Stromal cell of bone marrow (primary cell): Measurements from ENCODE around the gene SPATA16.
"Not testable (repeated sequence)": the region's sequence is repeated elsewhere in the genome, so short reads cannot be mapped to it uniquely, and the experiment has no call there.

Source experiments
- DNase-seq: peaks from one replicate; pipeline ENCODE4 v3.0.0-alpha.2; 2012; ENCODE audit warnings: low read depth

The SPATA16 gene

GRCh38 chr3:173003956-173004355 lies 137.1 kb downstream of the SPATA16 start:
- no peak for DNase-seq

DNA sequence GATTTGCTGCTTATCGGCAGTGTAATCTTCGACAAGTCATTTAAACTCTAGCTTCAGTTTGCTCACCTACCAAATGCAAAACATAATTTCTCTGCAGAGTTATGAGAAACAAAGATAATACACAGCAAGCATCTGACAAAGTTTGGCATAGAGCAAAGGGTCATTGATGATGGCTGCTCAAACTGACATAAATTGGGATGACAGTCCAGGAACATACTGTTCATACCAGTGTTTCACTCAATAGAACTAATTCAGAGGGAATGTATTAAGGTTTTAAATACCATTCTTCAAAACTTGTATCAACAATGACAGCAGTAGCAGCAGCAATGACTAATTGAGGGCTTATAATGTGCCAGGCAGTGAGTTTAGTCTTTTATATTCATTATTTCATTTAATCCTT lies 137.6 kb downstream of the SPATA16 start:
- DNase-seq, result no peak

- DNase-seq, result no peak
These were observed 139.4 kb downstream of the SPATA16 start for GRCh38 chr3:173001622-173002021.

DNA sequence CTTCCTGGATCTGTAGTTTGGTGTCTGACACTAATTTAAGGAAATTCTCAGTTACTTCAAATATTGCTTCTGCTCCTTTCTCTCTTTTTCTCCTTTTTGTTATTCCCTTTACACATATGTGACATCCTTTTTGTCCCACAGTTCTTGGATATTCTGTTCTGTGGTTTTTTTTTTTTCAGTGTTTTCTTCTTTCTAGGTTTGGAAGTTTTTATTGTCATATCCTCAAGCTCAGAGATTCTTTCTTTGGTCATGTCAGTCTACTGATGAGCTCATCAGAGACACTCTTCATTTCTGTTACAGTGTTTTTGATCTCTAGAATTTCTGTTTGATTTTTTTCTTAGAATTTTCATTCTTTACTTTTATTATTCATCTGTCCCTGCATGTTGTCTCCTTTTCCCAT lies 140.5 kb downstream of the SPATA16 start:
- no peak for DNase-seq

- no peak for DNase-seq
These were observed 147.6 kb downstream of the SPATA16 start for GRCh38 chr3:172993412-172993811.

- no peak for DNase-seq
These were observed 149.5 kb downstream of the SPATA16 start for GRCh38 chr3:172991424-172991996.

DNA sequence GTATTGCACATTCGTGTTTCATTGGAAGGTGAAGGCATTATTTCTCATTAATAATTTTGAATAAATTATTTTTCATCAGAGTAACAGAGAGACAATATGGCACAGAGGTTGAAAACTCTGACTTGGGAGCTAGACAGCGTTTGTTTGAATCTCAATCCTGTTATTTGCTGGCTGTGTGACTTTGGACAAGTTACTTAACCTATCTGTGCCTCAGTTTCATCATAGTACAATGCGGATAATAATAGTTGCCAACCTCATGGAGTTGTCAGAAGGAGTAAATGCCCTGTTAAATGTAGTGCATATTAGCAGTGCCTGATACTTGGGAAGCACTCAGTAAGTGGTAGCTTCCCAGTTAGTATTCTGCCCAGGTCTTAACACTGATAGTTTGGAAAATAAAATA lies 151.7 kb downstream of the SPATA16 start:
- DNase-seq, result no peak

DNA sequence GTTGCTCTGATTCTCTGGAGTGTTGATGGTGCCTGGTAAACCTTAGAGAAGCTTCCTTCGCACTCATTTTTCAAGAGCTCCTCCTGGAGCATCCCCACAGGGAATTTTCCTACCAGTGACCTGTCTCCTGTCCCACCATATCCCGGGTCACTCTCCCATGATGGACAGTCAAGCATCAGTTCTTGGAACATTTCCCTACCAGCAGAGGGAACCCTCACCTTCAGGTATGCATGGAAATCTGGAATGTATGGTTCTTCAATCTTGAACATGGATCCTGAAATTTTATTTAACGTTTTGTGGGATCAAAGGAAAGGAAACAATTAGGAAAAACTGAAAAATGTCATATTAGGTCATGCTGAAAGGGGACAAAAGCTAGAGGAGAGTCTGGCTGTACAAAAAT lies 153.8 kb downstream of the SPATA16 start:
- no peak for DNase-seq

DNA sequence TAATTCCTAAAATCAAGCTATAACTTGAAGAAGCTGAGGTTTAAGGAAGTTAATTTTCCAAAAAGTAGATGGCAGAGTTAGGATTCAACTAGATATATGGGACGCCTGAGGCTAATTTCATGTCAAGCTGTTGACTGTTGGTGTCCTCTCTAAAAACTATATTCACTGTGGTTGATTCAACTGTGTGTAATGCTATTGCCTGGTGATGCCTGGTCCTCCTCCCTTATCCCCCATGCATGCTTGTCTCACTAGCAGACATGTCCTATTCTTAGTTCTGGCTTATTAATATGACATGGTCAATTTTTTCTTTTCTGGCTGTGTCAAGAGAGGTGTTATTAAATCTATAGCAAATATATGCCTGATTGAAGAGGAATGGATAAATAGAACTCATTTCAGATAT lies 156.1 kb downstream of the SPATA16 start:
- DNase-seq, result no peak

DNA sequence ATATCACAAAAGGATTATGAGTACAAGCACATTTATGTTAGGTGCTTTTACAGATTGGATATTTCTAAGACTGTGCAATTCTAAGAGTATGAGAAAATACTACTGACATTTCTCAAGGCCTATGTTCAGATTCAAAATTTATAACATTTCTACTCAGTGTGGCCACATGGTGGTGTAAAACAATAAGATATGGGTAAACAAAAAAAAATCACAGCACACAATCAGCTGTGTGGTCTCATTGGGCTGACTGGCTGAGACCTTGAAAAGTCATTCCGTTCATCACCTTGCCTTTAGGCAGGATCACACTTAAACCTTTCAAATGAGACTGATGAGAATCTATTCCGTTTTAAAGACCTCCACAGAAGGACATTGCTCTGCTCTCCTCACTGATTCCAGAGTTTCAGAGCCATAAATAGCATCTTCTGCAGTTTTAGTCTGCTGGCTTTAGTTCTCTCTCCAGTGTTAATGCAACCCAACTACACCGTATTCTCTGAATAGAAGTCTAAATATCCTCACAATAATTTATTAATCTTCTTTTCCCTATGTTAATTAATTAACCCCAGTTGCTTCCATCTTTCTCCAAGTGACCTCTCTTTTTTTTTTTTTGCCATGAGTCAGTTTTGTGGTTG lies 158.2 kb downstream of the SPATA16 start:
- DNase-seq, result no peak

- DNase-seq, result no peak
These were observed 159.5 kb downstream of the SPATA16 start for GRCh38 chr3:172981407-172981983.

DNA sequence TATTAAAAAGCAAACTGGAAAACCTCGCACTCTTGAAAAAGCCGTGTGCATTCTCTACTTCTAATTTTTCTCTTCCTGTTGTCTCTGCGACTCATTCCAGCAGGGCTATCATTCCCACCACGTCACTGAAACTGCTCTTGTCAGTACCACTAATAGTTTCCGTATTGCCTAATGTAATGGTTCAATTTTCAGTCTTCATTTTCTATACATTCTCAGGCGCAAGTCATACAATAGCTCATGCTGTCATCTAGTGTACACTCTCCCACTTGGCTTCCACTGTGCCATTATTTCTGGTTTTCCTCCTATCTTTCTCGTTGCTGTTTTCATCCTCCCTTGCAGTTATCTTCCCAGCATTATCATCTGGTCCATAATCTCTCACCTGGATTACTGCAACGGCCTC lies 160.2 kb downstream of the SPATA16 start:
- DNase-seq, result no peak

- no peak for DNase-seq
These were observed 163.3 kb downstream of the SPATA16 start for GRCh38 chr3:172977696-172978095.

GRCh38 chr3:172974969-172975368 lies 166.1 kb downstream of the SPATA16 start:
- no peak for DNase-seq

- no peak for DNase-seq
These were observed 167.2 kb downstream of the SPATA16 start for GRCh38 chr3:172973799-172974198.

GRCh38 chr3:172972717-172973116 lies 168.3 kb downstream of the SPATA16 start:
- no peak for DNase-seq

- DNase-seq, result no peak
These were observed 169.0 kb downstream of the SPATA16 start for GRCh38 chr3:172972067-172972466.

- DNase-seq, result no peak
These were observed 172.4 kb downstream of the SPATA16 start for GRCh38 chr3:172968646-172969045.

DNA sequence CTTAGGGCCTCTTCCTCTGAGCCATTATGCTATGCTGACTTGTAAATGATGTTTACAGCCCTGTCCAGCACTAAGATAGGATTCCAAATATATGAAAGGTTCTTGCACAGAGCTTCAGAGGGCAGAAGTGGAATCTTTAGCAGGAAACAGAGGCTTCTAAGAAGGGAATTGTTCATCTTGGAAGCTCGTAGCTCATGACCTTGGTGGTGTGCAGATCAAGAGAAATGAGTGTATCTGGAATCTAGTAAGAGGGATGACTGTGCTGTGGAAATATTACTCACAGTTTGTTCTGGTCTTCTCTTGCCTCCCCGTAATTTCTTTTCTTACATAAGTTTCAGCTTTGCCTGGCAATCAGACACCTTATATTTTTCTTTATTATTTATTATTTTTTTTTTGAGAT lies 175.8 kb downstream of the SPATA16 start:
- DNase-seq, result no peak

- DNase-seq, result not testable (repeated sequence)
These were observed 180.3 kb downstream of the SPATA16 start for GRCh38 chr3:172960626-172961182.

- DNase-seq, result no peak
These were observed 182.5 kb downstream of the SPATA16 start for GRCh38 chr3:172958565-172958964.

DNA sequence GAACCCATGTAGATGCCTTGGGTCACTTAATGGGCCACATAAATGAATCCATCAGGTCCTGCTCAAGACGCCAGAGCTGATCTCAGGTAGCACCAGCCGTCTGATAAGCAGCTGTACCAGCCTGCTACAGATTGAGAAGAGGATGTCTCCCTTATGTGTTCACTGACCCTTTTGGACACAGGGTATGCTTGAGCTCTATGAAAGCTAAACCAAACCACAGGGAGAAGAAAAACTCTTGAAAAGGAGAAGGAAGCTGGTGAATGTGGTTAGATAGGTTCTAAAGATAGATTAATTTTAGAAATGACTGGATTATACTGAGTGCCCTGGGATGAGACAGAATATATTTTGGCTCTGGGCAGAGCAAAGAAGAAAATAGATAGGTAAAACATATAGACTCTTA lies 187.5 kb downstream of the SPATA16 start:
- DNase-seq, result no peak

GRCh38 chr3:172951511-172951910 lies 189.5 kb downstream of the SPATA16 start:
- DNase-seq, result no peak

- no peak for DNase-seq
These were observed 195.0 kb downstream of the SPATA16 start for GRCh38 chr3:172946061-172946460.
